Renal cortex interstitium (tissue), 15 donors: ENCODE results near the gene HCFC2. TPM values are rescaled to one million over a fixed set of nuclear protein-coding genes. Genes with fewer than 3 reads are reported as not detected.
A peak's percentile ranks its signal among the peaks of the same experiment; 100 is the strongest.
"Not testable (repeated sequence)": the region's sequence is repeated elsewhere in the genome, so short reads cannot be mapped to it uniquely, and the experiment has no call there.

Source experiments
- DNase-seq, 11 donors: peaks; one replicate each; pipeline ENCODE4 v3.0.0-alpha.2; 2013; ENCODE audit warnings: low read depth in 9 of 11, low spot score in 4 of 11; ENCODE audit errors: extremely low read depth in 1 of 11
- long read RNA-seq, 16 experiments: transcript quantifications; one replicate each; lab custom pipeline, GENCODE V29; 2026
- polyA plus RNA-seq, 3 donors: library from polyadenylated mRNA; unstranded; fragments of 120-200 nt; gene quantifications; one replicate each; pipeline ENCODE4 v1.2.1, GENCODE V29; 2013; ENCODE audit not compliant: insufficient read length in 3 of 3

The HCFC2 gene
- 10 to 100 TPM; 14.8 to 19.0 (median 16.2) TPM for polyA plus RNA-seq
- long read RNA-seq, donor 1, partial matches to known transcripts, result 0 of 21 reads
- long read RNA-seq, donor 1, other reads (novel, unspliced or antisense), result 21 of 21 reads
- long read RNA-seq, donor 2, result 0 reads
- long read RNA-seq, donor 3, full-length matches to known transcripts, result 2 of 105 reads
- long read RNA-seq, donor 3, partial matches to known transcripts, result 69 of 105 reads
- long read RNA-seq, donor 3, other reads (novel, unspliced or antisense), result 34 of 105 reads
- long read RNA-seq, donor 4, full-length matches to known transcripts, result 1 of 1 reads
- long read RNA-seq, donor 4, partial matches to known transcripts, result 0 of 1 reads
- long read RNA-seq, donor 4, other reads (novel, unspliced or antisense), result 0 of 1 reads
- long read RNA-seq, donor 5, result 0 reads
- long read RNA-seq, donor 6, full-length matches to known transcripts, result 1 of 1 reads
- long read RNA-seq, donor 6, partial matches to known transcripts, result 0 of 1 reads
- long read RNA-seq, donor 6, other reads (novel, unspliced or antisense), result 0 of 1 reads
- long read RNA-seq, donor 7, full-length matches to known transcripts, result 2 of 2 reads
- long read RNA-seq, donor 7, partial matches to known transcripts, result 0 of 2 reads
- long read RNA-seq, donor 7, other reads (novel, unspliced or antisense), result 0 of 2 reads
- long read RNA-seq, donor 8, full-length matches to known transcripts, result 2 of 9 reads
- long read RNA-seq, donor 8, partial matches to known transcripts, result 7 of 9 reads
- long read RNA-seq, donor 8, other reads (novel, unspliced or antisense), result 0 of 9 reads
- long read RNA-seq, donor 9, full-length matches to known transcripts, result 1 of 1 reads
- long read RNA-seq, donor 9, partial matches to known transcripts, result 0 of 1 reads
- long read RNA-seq, donor 9, other reads (novel, unspliced or antisense), result 0 of 1 reads
- long read RNA-seq, donor 10, result 0 reads
- long read RNA-seq, donor 11, result 0 reads
- long read RNA-seq, donor 12, result 0 reads
- long read RNA-seq, donor 13, result 0 reads
- long read RNA-seq, donor 14, result 0 reads
- long read RNA-seq, donor 15, result 0 reads
- long read RNA-seq, donor 16, full-length matches to known transcripts, result 3 of 11 reads
- long read RNA-seq, donor 16, partial matches to known transcripts, result 8 of 11 reads
- long read RNA-seq, donor 16, other reads (novel, unspliced or antisense), result 0 of 11 reads

DNA sequence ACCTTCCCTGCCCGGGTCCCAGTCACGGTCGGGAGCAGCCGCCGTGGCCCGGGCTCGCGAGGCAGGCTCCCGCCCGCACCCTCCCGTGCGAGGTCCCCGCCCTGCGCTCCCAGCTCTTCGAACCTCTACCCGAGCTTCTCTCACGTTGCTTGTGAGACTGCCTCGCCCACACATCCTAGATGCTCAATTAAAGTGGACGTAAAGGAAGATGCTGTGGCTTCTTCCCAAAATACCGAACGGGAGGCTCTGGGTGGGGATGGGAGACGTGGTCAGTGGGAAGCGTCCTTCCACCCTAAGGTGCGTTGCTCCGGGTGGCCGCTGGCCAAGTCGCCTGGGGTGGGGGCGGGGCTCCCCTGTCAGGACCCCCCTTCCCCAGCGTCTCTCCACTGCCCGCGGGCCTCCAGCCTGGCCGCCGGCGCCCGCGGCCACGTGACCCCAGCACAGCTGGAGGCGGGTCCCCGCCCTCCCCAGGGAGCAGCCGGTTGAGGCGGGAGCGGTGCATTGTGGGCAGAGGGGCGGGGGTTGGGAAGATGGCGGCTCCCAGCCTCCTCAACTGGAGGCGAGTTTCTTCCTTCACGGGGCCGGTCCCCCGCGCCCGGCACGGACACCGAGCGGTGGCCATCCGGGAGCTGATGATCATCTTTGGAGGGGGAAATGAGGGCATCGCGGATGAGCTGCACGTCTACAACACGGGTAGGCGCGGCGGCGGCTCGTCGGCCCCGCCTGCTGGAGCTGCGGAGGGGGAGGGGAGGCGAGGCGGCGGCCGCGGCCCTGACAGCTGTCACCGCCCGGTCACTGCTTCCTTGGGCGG is at the start of gene HCFC2:
Gene HCFC2, plus strand, starts transcription at position 501 of the 811 bp plus-strand sequence. Its CDS starts 30 bp downstream, at position 531.
- DNase-seq, result peak; percentile 67 to 89 (median 82)

DNA sequence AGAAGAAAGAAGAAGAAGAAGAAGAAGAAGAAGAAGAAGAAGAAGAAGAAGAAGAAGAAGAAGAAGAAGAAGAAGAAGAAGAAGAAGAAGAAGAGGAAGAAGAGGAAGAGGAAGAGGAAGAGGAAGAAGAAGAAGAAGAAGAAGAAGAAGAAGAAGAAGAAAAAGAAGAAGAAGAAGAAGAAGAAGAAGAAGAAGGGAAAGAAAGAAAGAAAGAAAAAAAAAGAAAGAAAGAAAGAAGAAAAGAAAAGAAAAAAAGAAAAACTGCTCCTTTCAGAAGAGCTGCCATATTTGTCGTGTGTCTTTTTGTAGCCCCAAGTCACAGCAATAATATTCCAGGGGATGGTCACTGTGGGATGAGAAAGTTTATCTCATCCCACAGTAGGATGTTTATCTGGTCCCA is 42.5 kb upstream of the HCFC2 start:
- DNase-seq, result not testable (repeated sequence)

DNA sequence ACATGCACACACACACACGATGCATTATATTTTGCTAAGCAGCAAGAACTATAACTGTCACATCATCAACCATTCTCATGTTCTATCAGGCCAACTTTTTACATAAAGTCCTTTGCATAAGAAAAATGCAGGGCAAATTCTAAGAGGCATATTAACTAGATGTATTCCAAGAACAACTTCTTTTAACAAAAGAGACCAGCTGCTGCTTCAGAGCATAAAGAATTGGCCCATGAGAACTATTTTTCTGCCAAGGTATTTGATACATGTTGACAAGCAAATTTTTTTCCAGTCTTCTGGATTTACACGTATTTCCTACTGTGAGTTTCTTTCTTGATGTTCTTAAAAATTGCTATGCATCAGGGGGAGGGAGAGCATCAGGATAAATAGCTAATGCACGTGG is 41.5 kb upstream of the HCFC2 start:
- DNase-seq, result no peak

DNA sequence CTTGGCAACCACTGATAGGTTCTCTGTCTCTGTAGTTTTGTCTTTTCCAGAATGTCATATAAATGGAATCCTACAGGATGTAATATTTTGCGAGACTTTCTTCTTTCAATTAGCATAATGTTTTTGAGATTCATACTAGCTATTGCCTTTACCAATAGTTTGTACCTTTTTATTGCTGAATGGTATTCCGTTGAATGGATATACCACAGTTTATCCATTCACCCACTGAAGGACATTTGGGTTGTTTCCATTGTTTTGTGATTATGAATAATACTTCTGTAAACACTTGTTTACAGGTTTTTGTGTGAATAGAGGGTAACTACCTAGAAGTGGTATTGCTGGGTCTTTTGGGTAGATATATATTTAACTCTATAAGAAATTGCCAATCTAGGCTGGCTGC is 40.6 kb upstream of the HCFC2 start:
- no peak for DNase-seq

DNA sequence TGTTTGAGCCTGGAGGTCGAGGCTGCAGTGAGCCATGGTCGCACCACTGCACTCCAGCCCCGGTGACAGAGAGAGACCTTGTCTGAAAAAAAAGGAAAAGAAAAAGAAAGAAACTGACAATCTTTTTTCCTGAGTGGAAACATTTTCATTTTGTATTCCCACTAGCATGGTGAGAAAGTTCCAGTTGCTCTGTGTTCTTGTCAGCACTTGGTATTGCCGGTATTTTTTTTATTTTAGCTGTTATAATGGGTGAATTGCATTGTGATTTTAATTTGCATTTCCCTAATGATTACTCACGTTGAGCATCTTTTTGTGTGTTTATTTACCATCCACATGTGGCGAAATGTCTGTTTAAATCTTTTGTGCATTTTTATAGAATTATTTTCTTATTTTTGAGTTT is 40.0 kb upstream of the HCFC2 start:
- no peak for DNase-seq

DNA sequence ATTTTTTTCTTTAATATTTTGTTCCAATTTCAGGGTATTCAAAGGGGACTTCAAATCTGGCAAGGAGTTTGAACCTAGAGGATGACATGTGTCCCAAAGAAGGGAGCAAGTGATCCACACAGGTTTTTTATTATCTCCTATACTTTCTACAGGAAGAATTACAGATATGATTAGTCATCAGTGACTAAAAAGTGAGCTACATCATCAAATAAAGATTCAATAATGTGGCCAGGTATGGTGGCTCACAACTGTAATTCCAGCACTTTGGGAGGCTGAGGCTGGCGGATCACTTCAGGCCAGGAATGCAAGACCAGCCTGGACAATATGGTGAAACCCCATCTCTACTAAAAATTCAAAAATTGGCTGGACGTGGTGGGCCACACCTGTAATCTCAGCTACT is 38.6 kb upstream of the HCFC2 start:
- DNase-seq, result no peak

DNA sequence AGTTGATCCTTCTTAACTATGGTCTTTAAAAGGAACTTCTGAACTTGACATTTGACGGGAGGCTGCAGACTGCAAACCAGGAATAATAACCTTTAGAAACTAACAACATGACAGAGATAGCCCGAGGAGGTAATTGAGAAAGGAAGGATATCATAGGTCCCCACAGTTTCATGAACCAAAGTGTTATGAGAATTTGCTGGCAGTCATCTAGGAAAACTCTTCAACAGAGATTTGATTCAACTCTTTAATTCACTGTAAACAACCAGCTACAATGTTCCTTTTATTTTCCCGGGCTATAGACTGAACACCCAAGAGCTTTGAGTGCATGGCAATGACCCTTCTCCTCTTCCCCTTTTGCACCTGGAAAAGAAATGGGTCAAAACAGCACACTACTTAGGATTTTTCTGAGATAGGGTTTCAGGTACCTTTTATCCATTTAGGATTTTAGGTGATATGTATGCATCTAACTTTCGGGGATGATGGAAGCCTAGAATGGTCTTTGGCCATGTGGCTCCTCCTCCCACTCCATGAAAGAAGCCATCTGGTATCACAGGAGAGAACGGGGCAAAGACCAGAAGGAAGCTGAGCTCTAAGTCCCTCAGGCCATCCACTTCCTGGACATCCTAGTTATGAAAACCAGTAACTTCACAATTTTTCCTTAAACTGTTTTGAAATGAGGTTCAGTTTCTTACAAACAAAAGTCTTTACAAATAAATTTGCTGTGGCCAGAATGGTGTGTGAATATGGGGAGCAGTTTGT is 37.3 kb upstream of the HCFC2 start:
- no peak for DNase-seq

DNA sequence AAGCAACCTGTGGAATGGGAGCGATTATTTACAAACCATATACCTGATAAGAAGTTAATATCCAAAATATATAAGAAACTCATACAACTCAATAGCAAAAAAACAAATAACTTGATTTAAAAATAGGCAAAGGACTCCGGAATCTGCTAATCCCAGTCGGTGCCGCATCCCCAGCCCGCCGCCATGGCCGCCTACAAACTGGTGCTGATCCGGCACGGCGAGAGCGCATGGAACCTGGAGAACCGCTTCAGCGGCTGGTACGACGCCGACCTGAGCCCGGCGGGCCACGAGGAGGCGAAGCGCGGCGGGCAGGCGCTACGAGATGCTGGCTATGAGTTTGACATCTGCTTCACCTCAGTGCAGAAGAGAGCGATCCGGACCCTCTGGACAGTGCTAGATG is 33.7 kb upstream of the HCFC2 start:
- not testable (repeated sequence) for DNase-seq

DNA sequence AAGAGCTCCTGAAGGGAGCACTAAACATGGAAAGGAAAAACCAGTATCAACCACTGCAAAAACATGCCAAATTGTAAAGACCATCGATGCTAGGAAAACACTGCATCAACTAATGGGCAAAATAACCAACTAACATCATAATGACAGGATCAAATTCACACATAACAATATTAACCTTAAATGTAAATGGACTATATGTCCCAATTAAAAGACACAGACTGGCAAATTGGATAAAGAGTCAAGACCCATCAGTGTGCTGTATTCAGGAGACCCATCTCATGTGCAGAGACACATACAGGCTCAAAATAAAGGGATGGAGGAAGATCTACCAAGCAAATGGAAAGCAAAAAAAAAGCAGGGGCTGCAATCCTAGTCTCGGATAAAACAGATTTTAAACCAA is 28.2 kb upstream of the HCFC2 start:
- DNase-seq, result not testable (repeated sequence)

DNA sequence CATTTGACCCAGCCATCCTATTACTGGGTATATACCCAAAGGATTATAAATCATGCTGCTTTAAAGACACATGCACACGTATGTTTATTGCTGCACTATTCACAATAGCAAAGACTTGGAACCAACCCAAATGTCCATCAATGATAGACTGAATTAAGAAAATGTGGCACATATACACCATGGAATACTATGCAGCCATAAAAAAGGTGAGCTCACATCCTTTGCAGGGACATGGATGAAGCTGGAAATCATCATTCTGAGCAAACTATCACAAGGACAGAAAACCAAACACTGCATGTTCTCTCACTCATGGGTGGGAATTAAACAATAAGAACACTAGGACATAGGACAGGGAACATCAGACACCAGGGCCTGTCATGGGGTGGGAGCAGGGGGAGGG is 24.6 kb upstream of the HCFC2 start:
- not testable (repeated sequence) for DNase-seq

DNA sequence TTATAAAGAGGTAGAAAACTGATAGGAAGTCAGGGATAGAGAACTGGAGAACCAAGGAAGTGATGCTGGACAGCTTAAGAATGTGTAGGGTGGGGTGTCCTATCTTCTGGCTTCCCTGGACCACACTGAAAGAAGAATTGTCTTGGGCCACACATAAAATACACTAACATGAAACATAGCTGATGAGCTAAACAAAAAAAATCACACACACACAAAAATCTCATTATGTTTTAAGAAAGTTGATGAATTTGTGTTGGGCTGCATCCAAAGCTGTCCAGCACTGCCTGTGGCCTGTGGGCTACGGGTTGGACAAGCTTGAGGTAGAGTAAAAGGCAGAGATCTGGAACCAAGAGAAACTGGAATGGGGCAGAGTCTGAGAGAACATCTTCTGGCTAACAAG is 21.8 kb upstream of the HCFC2 start:
- no peak for DNase-seq

DNA sequence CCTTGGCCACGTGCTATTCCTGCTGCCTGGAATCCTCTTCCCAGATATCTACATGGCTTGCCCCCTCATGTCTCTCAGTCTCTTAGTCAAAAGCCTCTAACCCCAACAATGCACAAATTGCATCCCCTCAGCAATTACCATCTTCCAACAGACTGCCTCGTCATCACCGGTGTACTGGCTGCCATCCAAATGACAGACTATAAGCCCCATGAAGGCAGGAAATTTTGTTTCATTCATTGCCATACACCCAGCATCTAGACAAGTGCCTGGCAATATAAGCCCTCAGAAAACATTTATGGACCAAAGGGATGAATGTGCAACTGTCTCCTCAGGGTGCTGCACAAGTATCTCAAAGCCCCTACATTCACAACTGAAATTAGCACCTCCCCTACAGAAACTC is 20.2 kb upstream of the HCFC2 start:
- no peak for DNase-seq

DNA sequence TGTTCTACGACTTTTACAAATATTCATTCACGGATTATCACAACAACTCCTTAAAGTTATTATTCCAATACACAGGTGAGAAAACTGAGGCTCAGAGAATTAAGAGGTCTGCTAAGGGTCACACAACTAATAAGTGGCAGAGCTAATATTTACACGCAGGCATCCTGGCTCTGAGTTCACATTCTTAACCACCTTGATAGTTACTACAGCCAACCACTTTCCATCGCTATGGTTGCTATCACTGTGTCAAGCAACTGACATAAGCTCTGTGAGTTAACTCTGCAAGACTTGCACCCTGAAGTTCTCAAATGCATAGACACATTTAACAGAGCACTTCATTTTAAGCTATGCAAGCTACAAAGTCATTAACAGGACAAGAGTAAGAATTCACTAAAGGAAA is 18.0 kb upstream of the HCFC2 start:
- no peak for DNase-seq

DNA sequence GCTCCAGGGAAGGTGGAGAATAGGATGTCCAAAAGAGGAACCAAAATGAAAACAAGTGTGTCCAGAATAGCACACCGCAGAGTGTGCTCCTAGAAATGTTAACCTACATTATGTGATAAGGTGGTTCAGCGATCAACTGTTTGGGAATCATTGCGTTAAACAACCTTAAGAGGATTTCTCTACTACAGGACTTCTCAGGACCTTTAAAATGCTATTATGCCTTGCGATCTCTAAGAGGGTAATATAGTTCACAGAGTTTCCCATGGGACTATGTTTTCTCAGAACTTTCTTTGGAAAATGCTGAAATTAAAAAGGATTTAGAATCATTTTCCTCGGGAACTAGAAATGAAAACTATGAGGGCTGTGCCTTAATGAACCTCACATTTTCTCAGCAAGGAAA is 16.2 kb upstream of the HCFC2 start:
- DNase-seq, result no peak

DNA sequence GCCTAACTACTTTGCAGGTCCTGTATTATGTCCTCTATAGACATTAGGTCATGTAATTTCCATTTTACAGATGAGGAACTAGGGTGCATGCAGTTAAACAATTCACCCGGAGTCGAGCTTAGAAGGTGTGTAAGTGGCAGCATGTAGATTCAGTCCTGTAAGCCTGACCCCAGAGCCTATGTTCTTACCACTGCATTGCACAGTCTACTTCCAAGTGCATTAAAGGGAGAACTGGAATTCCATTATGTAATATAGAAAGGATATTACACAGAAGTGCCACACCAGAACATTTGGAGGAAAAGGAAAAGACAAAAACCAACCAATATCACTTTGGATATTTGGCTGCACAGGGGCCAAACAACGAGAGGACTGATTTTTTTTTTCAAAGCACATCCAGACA is 15.5 kb upstream of the HCFC2 start:
- no peak for DNase-seq

DNA sequence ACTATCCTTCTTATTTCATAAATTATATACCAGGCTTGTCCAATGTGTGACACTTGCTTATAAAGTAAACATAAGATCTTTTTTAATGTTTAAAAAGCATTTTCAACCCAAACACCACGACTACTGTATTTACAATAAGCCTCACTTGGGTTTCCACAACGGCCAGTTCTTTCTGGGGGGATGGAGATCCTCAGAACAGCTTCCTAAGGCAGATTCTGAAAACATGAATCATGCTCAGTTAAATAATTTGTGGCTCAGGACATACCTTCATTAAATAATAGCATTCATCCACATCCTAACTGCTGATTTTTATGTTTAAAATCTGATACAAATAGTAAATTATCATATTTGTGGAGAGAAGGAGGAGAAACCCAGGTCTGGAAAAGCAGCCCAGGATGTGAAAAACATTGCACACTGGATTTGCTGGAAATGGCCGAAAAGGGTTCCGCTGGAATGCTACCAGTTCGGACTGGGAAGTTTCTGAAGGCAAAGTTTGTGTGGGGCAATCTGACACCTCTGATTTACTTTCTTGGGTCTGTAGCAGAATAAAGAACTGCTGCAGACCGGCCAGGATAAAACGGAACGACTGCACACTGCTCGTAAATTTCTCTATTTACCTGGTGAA is 14.9 kb upstream of the HCFC2 start:
- peak in 1 of 11 donors; percentile 8 for DNase-seq

DNA sequence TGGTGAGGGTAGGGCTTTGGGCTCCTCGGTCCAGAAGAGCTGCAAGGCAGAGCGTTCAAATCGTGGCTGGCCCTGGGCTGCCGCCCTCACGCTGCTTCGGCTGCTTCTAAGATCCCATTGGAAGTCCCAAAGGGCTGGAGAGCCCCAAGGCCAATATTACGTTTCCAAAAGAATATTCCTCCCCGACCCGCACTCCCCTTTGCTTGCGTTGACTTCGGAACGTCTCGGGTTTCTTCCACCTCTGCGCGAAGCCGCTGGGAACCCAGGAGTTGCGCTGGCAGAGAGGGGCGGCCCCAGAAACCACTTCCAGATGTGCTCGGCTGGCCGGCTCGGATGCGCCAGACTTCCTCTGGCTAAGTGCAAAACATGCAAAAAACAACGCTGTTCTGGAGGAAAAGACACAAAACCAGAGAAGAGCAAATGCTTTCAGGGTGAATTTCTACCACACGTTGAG is 14.4 kb upstream of the HCFC2 start, which contains the start of gene GLT8D2:
Gene GLT8D2, minus strand, starts transcription at position 285 of the 454 bp plus-strand sequence. CDS start 30,539 bp downstream, outside the sequence.
- peak in 3 of 11 donors; percentile 29 to 44 (median 42) for DNase-seq
